Fibroblast of villous mesenchyme (primary cell): ENCODE data around the gene RAB44. TPM values are rescaled to one million over a fixed set of nuclear protein-coding genes. Genes with fewer than 3 reads are reported as not detected.

Experiments
- DNase-seq: peaks from one replicate; pipeline ENCODE4 v3.0.0-alpha.2; 2010; ENCODE audit warnings: low read depth
- H3K4me3 ChIP-seq: 2 replicates; pipeline ENCODE4 v1.5.1; 2011; ENCODE audit warnings: low read depth, mild to moderate bottlenecking, low read length
- total RNA-seq: library from RNA; depleted of rRNA; stranded (reverse); fragments of >200 nt; gene quantifications from 2 replicates; pipeline ENCODE4 v1.2.3, GENCODE V29; 2012
- TF ChIP-seq, protein P1 (sequence below): IDR thresholded peaks from 2 replicates; pipeline ENCODE4 v1.5.1; 2012; ENCODE audit warnings: low read depth, mild to moderate bottlenecking, low read length; ENCODE audit not compliant: insufficient read depth

Gene RAB44
- total RNA-seq, 1 donor = not detected

- TF ChIP-seq, protein P1, sequence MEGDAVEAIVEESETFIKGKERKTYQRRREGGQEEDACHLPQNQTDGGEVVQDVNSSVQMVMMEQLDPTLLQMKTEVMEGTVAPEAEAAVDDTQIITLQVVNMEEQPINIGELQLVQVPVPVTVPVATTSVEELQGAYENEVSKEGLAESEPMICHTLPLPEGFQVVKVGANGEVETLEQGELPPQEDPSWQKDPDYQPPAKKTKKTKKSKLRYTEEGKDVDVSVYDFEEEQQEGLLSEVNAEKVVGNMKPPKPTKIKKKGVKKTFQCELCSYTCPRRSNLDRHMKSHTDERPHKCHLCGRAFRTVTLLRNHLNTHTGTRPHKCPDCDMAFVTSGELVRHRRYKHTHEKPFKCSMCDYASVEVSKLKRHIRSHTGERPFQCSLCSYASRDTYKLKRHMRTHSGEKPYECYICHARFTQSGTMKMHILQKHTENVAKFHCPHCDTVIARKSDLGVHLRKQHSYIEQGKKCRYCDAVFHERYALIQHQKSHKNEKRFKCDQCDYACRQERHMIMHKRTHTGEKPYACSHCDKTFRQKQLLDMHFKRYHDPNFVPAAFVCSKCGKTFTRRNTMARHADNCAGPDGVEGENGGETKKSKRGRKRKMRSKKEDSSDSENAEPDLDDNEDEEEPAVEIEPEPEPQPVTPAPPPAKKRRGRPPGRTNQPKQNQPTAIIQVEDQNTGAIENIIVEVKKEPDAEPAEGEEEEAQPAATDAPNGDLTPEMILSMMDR = no peak
- peak overlapping the region; percentile 14 for H3K4me3 ChIP-seq
- DNase-seq = peak; percentile 33
Observed at GRCh38 chr6:36677059-36677749, 20.4 kb upstream of the RAB44 start.

GRCh38 chr6:36677753-36678487, 19.7 kb upstream of the RAB44 start:
- H3K4me3 ChIP-seq = peak overlapping the region; percentile 14
- no peak for DNase-seq
- TF ChIP-seq, protein P1 = no peak

- H3K4me3 ChIP-seq = peak within 1 kb of the TSS; percentile 93
- DNase-seq = peak; percentile 93
- TF ChIP-seq, protein P1 = no peak
Observed at GRCh38 chr6:36678488-36679042, 19.1 kb upstream of the RAB44 start, which contains the start of gene CDKN1A. Gene CDKN1A (plus strand): TSS chr6:36678714. CDS start chr6:36684102, 5,388 bp downstream.

- peak; percentile 52 for DNase-seq
- H3K4me3 ChIP-seq = peak overlapping the region; percentile 93
Observed at GRCh38 chr6:36679043-36679833, 18.4 kb upstream of the RAB44 start.

DNA sequence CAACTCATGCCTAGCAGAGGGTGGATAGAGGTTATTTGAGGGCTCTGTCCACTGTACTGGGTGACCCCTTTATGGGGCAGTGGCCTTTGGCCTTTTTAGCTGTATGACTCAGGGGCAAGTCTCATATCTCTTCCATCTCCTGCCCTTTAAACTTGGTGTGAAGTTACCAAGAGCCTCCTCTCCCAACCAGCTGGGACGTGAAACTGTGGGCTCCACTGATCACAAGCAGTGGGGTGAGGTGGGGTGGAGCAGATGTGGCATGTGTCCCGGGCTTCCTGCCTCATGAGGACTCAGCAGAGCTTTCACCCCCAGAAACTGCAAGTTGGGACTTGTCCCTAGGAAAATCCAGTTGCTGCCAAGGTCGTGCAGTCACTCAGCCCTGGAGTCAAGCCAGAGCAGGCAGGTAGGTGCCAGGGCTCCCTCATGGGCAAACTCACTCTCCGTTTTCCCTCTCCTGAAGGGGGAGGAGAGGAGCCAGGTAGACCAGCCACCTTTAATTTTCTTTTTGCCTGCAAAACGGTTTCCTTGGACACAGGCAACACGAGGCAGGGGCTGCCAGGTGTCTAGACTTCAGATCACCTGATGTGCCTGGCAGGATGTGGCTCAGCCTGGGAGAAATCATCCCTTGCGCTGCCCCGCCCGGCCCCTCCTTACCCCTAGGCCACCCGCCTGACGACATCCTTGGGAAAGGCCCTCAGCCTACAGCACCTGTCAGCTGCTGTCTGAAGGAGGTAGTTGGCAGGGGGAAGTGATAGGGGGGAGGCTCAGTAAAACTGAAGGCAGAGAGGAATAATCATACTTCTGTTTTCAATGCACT, 15.1 kb upstream of the RAB44 start:
- TF ChIP-seq, protein P1 = no peak
- peak; percentile 54 for DNase-seq
- H3K4me3 ChIP-seq = peak overlapping the region; percentile 93

More at GRCh38 chr6:36679043-36679833, 18.4 kb upstream of the RAB44 start:
- TF ChIP-seq, protein P1 = no peak
